CD4-positive, alpha-beta T cell treated with Interleukin-1 beta for 1 hour (primary cell): Measurements from ENCODE around the gene G6PC3.
"Not testable (repeated sequence)": the region's sequence is repeated elsewhere in the genome, so short reads cannot be mapped to it uniquely, and the experiment has no call there.

Source experiments
- DNase-seq, 2 donors: peaks; one replicate each; pipeline ENCODE4 v3.0.0-alpha.2; 2020 to 2022

G6PC3 gene

GRCh38 chr17:44070455-44071197, at the start of gene G6PC3:
G6PC3 (plus strand) TSS chr17:44070735; CDS start chr17:44070966, 231 bp downstream.
- DNase-seq = peak; percentile 85 to 88

GRCh38 chr17:44021227-44021626, 49.3 kb upstream of the G6PC3 start:
- DNase-seq = not testable (repeated sequence)

- no peak for DNase-seq
Observed at GRCh38 chr17:44022246-44022645, 48.3 kb upstream of the G6PC3 start.

- no peak for DNase-seq
Observed at GRCh38 chr17:44023545-44024270, 46.8 kb upstream of the G6PC3 start.

GRCh38 chr17:44024271-44024663, 46.3 kb upstream of the G6PC3 start:
- no peak for DNase-seq

GRCh38 chr17:44024853-44025252, 45.7 kb upstream of the G6PC3 start:
- no peak for DNase-seq

GRCh38 chr17:44029736-44030135, 40.8 kb upstream of the G6PC3 start:
- no peak for DNase-seq

- no peak for DNase-seq
Observed at GRCh38 chr17:44030482-44030881, 40.1 kb upstream of the G6PC3 start.

- no peak for DNase-seq
Observed at GRCh38 chr17:44033861-44034408, 36.6 kb upstream of the G6PC3 start.

- DNase-seq = not testable (repeated sequence)
Observed at GRCh38 chr17:44034688-44035087, 35.8 kb upstream of the G6PC3 start.

GRCh38 chr17:44037471-44037870, 33.1 kb upstream of the G6PC3 start:
- no peak for DNase-seq

GRCh38 chr17:44038604-44039011, 31.9 kb upstream of the G6PC3 start:
- no peak for DNase-seq

GRCh38 chr17:44039829-44040635, 30.5 kb upstream of the G6PC3 start:
- DNase-seq = no peak

- DNase-seq = peak in 1 of 2 donors; percentile 19
Observed at GRCh38 chr17:44043272-44043696, 27.3 kb upstream of the G6PC3 start.

GRCh38 chr17:44044071-44044470, 26.5 kb upstream of the G6PC3 start:
- DNase-seq = no peak

- no peak for DNase-seq
Observed at GRCh38 chr17:44045486-44045885, 25.0 kb upstream of the G6PC3 start.

GRCh38 chr17:44046893-44047292, 23.6 kb upstream of the G6PC3 start:
- not testable (repeated sequence) for DNase-seq

- DNase-seq = no peak
Observed at GRCh38 chr17:44049294-44050060, 21.1 kb upstream of the G6PC3 start.

- no peak for DNase-seq
Observed at GRCh38 chr17:44053125-44053872, 17.2 kb upstream of the G6PC3 start.

- no peak for DNase-seq
Observed at GRCh38 chr17:44059101-44059892, 11.2 kb upstream of the G6PC3 start.

GRCh38 chr17:44061446-44061845, 9.1 kb upstream of the G6PC3 start:
- no peak for DNase-seq
